Stimulated activated naive CD8-positive, alpha-beta T cell treated with anti-CD3 and anti-CD28 coated beads, Interleukin-15, amount 100 ng/mL, for 72 hours (primary cell): Measurements from ENCODE around the gene GDNF.

Experiments
- ATAC-seq: fragments of 150-1000 bp; cut with Tn5 transposase; 2 replicates; pipeline ENCODE4 v1.10.0; 2021; ENCODE audit warnings: mild to moderate bottlenecking, moderate library complexity
- DNase-seq, 2 donors: peaks; one replicate each; pipeline ENCODE4 v3.0.0; 2021 to 2022
- H3K27ac Mint-ChIP-seq, 2 donors: one replicate each; pipeline ENCODE4 v1.8.0; 2022; ENCODE audit warnings: mild to moderate bottlenecking in 2 of 2, mixed read lengths in 2 of 2, moderate library complexity in 2 of 2
- H3K27me3 Mint-ChIP-seq: one replicate; pipeline ENCODE4 v1.8.0; 2022; ENCODE audit warnings: mixed read lengths
- H3K4me1 Mint-ChIP-seq: one replicate; pipeline ENCODE4 v1.8.0; 2022; ENCODE audit warnings: mild to moderate bottlenecking, mixed read lengths
- H3K4me3 Mint-ChIP-seq, 2 donors: one replicate each; pipeline ENCODE4 v1.8.0; 2022; ENCODE audit warnings: mild to moderate bottlenecking in 2 of 2, mixed read lengths in 2 of 2, moderate library complexity in 1 of 2
- H3K9me3 Mint-ChIP-seq, 2 donors: one replicate each; pipeline ENCODE4 v1.8.0; 2022; ENCODE audit warnings: mixed read lengths in 2 of 2

GDNF gene

GRCh38 chr5:37767251-37767650, 72.6 kb downstream of the GDNF start:
- H3K4me1 Mint-ChIP-seq, result no peaks in the 10 kb centered on the region
- ATAC-seq (no peak), DNase-seq (no peak)
- H3K27ac Mint-ChIP-seq, result no peak overlapping the region
- no peaks in the 10 kb centered on the region for H3K9me3 Mint-ChIP-seq
- H3K4me3 Mint-ChIP-seq, result no peak overlapping the region
- H3K27me3 Mint-ChIP-seq, result no peaks in the 10 kb centered on the region
